Keratinocyte (primary cell): ENCODE data around the gene DDAH1. TPM values are rescaled to one million over a fixed set of nuclear protein-coding genes. Genes with fewer than 3 reads are reported as not detected.

Experiments used
- DNase-seq: peaks from one replicate; pipeline ENCODE4 v3.0.0-alpha.2; 2011; ENCODE audit warnings: low read depth, missing footprints, low spot score
- FAIRE-seq: peaks from 2 replicates; lab custom pipeline; 2011; peaks lifted over from hg19 to GRCh38; lab: Jason Lieb, UNC
- H2AFZ ChIP-seq: 2 replicates; pipeline ENCODE4 v1.6.0; 2012; ENCODE audit warnings: low read length, control low read depth, inconsistent platforms; ENCODE audit not compliant: control insufficient read depth
- H3K27ac ChIP-seq: 2 replicates; pipeline ENCODE4 v1.5.1; 2011; ENCODE audit warnings: low read length; ENCODE audit not compliant: control insufficient read depth, insufficient read depth
- H3K27me3 ChIP-seq: 3 replicates; pipeline ENCODE4 v1.6.0; 2011; ENCODE audit warnings: low read length; ENCODE audit not compliant: control insufficient read depth, insufficient read depth; ENCODE audit errors: extremely low read depth
- H3K36me3 ChIP-seq, 2 experiments: 2 replicates in 1 of 2; 3 replicates in 1 of 2; pipeline ENCODE4 v1.5.1; 2011; ENCODE audit warnings: low read length in 2 of 2, mild to moderate bottlenecking in 1 of 2; ENCODE audit not compliant: control insufficient read depth in 2 of 2, insufficient read depth in 2 of 2; ENCODE audit errors: extremely low read depth in 1 of 2
- H3K4me1 ChIP-seq: 3 replicates; pipeline ENCODE4 v1.5.1; 2011; ENCODE audit warnings: low read length; ENCODE audit not compliant: control insufficient read depth, insufficient read depth; ENCODE audit errors: extremely low read depth
- H3K4me2 ChIP-seq: 3 replicates; pipeline ENCODE4 v1.6.0; 2011; ENCODE audit warnings: low read depth, low read length; ENCODE audit not compliant: control insufficient read depth, insufficient read depth; ENCODE audit errors: extremely low read depth
- H3K4me3 ChIP-seq, 3 experiments: fragments of 200-600 bp in 1 of 3; sonication (generic) in 1 of 3; 2 replicates in 2 of 3; 3 replicates in 1 of 3; pipeline ENCODE4 v1.5.1; 2011 to 2016; ENCODE audit warnings: low read length in 3 of 3, mild to moderate bottlenecking in 3 of 3, control low read depth in 2 of 3, inconsistent platforms in 1 of 3, low read depth in 1 of 3, mixed read lengths in 1 of 3, mixed run types in 1 of 3, moderate library complexity in 1 of 3; ENCODE audit not compliant: control insufficient read depth in 2 of 3, insufficient read depth in 2 of 3; ENCODE audit errors: extremely low read depth in 1 of 3
- H3K79me2 ChIP-seq: 2 replicates; pipeline ENCODE4 v1.6.0; 2012; ENCODE audit warnings: low read length; ENCODE audit not compliant: control insufficient read depth, insufficient read depth
- H3K9ac ChIP-seq: 3 replicates; pipeline ENCODE4 v1.6.0; 2011; ENCODE audit warnings: low read length; ENCODE audit not compliant: control insufficient read depth, insufficient read depth; ENCODE audit errors: extremely low read depth
- H3K9me1 ChIP-seq: 3 replicates; pipeline ENCODE4 v1.6.0; 2011; ENCODE audit warnings: low read length; ENCODE audit not compliant: control insufficient read depth, insufficient read depth; ENCODE audit errors: extremely low read depth
- H3K9me3 ChIP-seq: 2 replicates; pipeline ENCODE4 v1.5.1; 2012; ENCODE audit warnings: low read depth, low read length; ENCODE audit not compliant: control insufficient read depth
- H4K20me1 ChIP-seq: 3 replicates; pipeline ENCODE4 v1.6.0; 2011; ENCODE audit warnings: low read length; ENCODE audit not compliant: control insufficient read depth, insufficient read depth; ENCODE audit errors: extremely low read depth
- CTCF ChIP-seq, 3 experiments: IDR thresholded peaks in 1 of 3; conservative IDR thresholded peaks in 1 of 3; optimal IDR thresholded peaks in 1 of 3; 2 replicates in 2 of 3; 3 replicates in 1 of 3; pipeline versions ENCODE3 to v1.5.1; 2011; ENCODE audit warnings: low read length in 3 of 3, mild to moderate bottlenecking in 3 of 3, moderate library complexity in 2 of 3, control low read depth in 1 of 3, inconsistent platforms in 1 of 3; ENCODE audit not compliant: insufficient read depth in 2 of 3; ENCODE audit errors: extremely low read depth in 1 of 3
- EZH2 ChIP-seq: IDR thresholded peaks from one replicate; pipeline ENCODE4 v1.6.1; 2012; ENCODE audit warnings: inconsistent platforms, mild to moderate bottlenecking, low read length, moderate library complexity
- dilution Hi-C: fragments of 300-500 bp; cut with MboI; formaldehyde crosslinking; loops from one replicate; pipeline ENCODE4 v1.7.0; 2020; ENCODE audit warnings: low sequenced_read_pairs; ENCODE audit not compliant: extremely low pct_ligation_motif_present
- polyA plus RNA-seq, 5 experiments: library from polyadenylated mRNA; depleted of rRNA in 3 of 5; stranded (reverse) in 3 of 5; stranded (forward) in 1 of 5; unstranded in 1 of 5; fragments of >200 nt; gene quantifications; 1 replicate in 1 of 5; 2 replicates in 3 of 5; 3 replicates in 1 of 5; pipeline versions ENCODE4 v1.2.1 to v1.2.3, GENCODE V29; 2011 to 2012; ENCODE audit warnings: missing spikeins in 2 of 5, low read depth in 1 of 5, low replicate concordance in 1 of 5

The DDAH1 gene
- polyA plus RNA-seq, 1 donor (not counting 4 experiments of a cell fraction or from before 2014, with no cell fraction given): 5.8 TPM

- dilution Hi-C loops: no loop called here
- H3K79me2 ChIP-seq: no peaks in the 10 kb centered on the region
- no peak overlapping the region for H3K27ac ChIP-seq
- H3K27me3 ChIP-seq: no peaks in the 10 kb centered on the region
- H3K4me3 ChIP-seq: no peak overlapping the region
- TF ChIP-seq CTCF (optimal IDR thresholded peaks at IDR 0.05 in 1 of 3, IDR thresholded peaks at IDR 0.05 in 1 of 3, conservative IDR thresholded peaks at IDR 0.05 in 1 of 3; ENCODE audit: extremely low read depth in 1 of 3, insufficient read depth in 2 of 3, low read length in 3 of 3) (no peak), EZH2 (no peak)
- H4K20me1 ChIP-seq: no peaks in the 10 kb centered on the region
- DNase-seq (no peak), FAIRE-seq (no peak)
- no peaks in the 10 kb centered on the region for H3K36me3 ChIP-seq
- H3K9me3 ChIP-seq: no peaks in the 10 kb centered on the region
- no peaks in the 10 kb centered on the region for H3K9me1 ChIP-seq
- no peak overlapping the region for H2AFZ ChIP-seq
- H3K4me1 ChIP-seq: no peaks in the 10 kb centered on the region
- H3K4me2 ChIP-seq: no peak overlapping the region
- no peak overlapping the region for H3K9ac ChIP-seq
Measured at GRCh38 chr1:85417876-85418275, 47.1 kb downstream of the DDAH1 start.

- dilution Hi-C loops: no loop called here
- TF ChIP-seq EZH2 (no peak), CTCF (optimal IDR thresholded peaks at IDR 0.05 in 1 of 3, IDR thresholded peaks at IDR 0.05 in 1 of 3, conservative IDR thresholded peaks at IDR 0.05 in 1 of 3; ENCODE audit: extremely low read depth in 1 of 3, insufficient read depth in 2 of 3, low read length in 3 of 3) (no peak)
- Histone ChIP-seq H3K9ac (no peak overlapping the region), H3K4me3 (no peak overlapping the region), H3K36me3 (no peaks in the 10 kb centered on the region), H3K9me3 (no peaks in the 10 kb centered on the region), H3K9me1 (no peaks in the 10 kb centered on the region), H2AFZ (no peak overlapping the region), H4K20me1 (no peaks in the 10 kb centered on the region), H3K27me3 (no peaks in the 10 kb centered on the region), H3K4me2 (no peak overlapping the region), H3K4me1 (no peaks in the 10 kb centered on the region), H3K79me2 (no peaks in the 10 kb centered on the region), H3K27ac (no peak overlapping the region)
- FAIRE-seq: no peak
- DNase-seq: no peak
Measured at GRCh38 chr1:85417017-85417416, 47.9 kb downstream of the DDAH1 start.
